ENCODE measurements around the gene KCNH5.

The KCNH5 gene

GRCh38 chr14:62697461-62697860 is 347.8 kb downstream of the KCNH5 start:
- Histone ChIP-seq H3K4me3 (ENCODE audit: low read depth in 1 of 2, low read length in 2 of 2) (no peak overlapping the region), H3K27me3 (ENCODE audit: control insufficient read depth in 1 of 2, insufficient read depth in 2 of 2, low read length in 2 of 2) (no peaks in the 10 kb centered on the region), H3K9ac (ENCODE audit: low read length) (no peak overlapping the region), H3K27ac (ENCODE audit: low read depth, low read length) (no peak overlapping the region), H3K9me3 (ENCODE audit: low read length) (no peaks in the 10 kb centered on the region), H3K36me3 (ENCODE audit: insufficient read depth, low read length) (no peaks in the 10 kb centered on the region), H3K4me1 (ENCODE audit: insufficient read depth, low read length) (no peaks in the 10 kb centered on the region)

- Histone ChIP-seq H3K4me3 (ENCODE audit: low read depth in 1 of 2, low read length in 2 of 2) (no peak overlapping the region), H3K9ac (ENCODE audit: low read length) (no peak overlapping the region), H3K4me1 (ENCODE audit: insufficient read depth, low read length) (no peaks in the 10 kb centered on the region), H3K27ac (ENCODE audit: low read depth, low read length) (no peak overlapping the region), H3K9me3 (ENCODE audit: low read length) (no peaks in the 10 kb centered on the region), H3K36me3 (ENCODE audit: insufficient read depth, low read length) (no peaks in the 10 kb centered on the region), H3K27me3 (ENCODE audit: control insufficient read depth in 1 of 2, insufficient read depth in 2 of 2, low read length in 2 of 2) (no peaks in the 10 kb centered on the region)
Observed at GRCh38 chr14:62696929-62697328, 348.3 kb downstream of the KCNH5 start.

- Histone ChIP-seq H3K9ac (ENCODE audit: low read length) (no peak overlapping the region), H3K27ac (ENCODE audit: low read depth, low read length) (no peak overlapping the region)
Observed at GRCh38 chr14:62696331-62696924, 348.8 kb downstream of the KCNH5 start.

GRCh38 chr14:62694075-62694474 is 351.2 kb downstream of the KCNH5 start:
- H3K9me3 ChIP-seq (ENCODE audit: low read length), result no peaks in the 10 kb centered on the region
- no peak overlapping the region for H3K9ac ChIP-seq (ENCODE audit: low read length)
- H3K36me3 ChIP-seq (ENCODE audit: insufficient read depth, low read length), result no peaks in the 10 kb centered on the region
- no peaks in the 10 kb centered on the region for H3K27me3 ChIP-seq (ENCODE audit: control insufficient read depth in 1 of 2, insufficient read depth in 2 of 2, low read length in 2 of 2)
- H3K4me3 ChIP-seq (ENCODE audit: low read depth in 1 of 2, low read length in 2 of 2), result no peak overlapping the region
- no peaks in the 10 kb centered on the region for H3K4me1 ChIP-seq (ENCODE audit: insufficient read depth, low read length)
- H3K27ac ChIP-seq (ENCODE audit: low read depth, low read length), result no peak overlapping the region

More at GRCh38 chr14:62696331-62696924, 348.8 kb downstream of the KCNH5 start:
- H3K4me3 ChIP-seq (ENCODE audit: low read depth in 1 of 2, low read length in 2 of 2), result no peak overlapping the region
- no peaks in the 10 kb centered on the region for H3K36me3 ChIP-seq (ENCODE audit: insufficient read depth, low read length)
- H3K9me3 ChIP-seq (ENCODE audit: low read length), result no peaks in the 10 kb centered on the region
- no peaks in the 10 kb centered on the region for H3K4me1 ChIP-seq (ENCODE audit: insufficient read depth, low read length)
- H3K27me3 ChIP-seq (ENCODE audit: control insufficient read depth in 1 of 2, insufficient read depth in 2 of 2, low read length in 2 of 2), result no peaks in the 10 kb centered on the region

GRCh38 chr14:62692490-62693106 is 352.7 kb downstream of the KCNH5 start:
- Histone ChIP-seq H3K4me1 (ENCODE audit: insufficient read depth, low read length) (no peaks in the 10 kb centered on the region), H3K4me3 (ENCODE audit: low read depth in 1 of 2, low read length in 2 of 2) (no peak overlapping the region), H3K36me3 (ENCODE audit: insufficient read depth, low read length) (no peaks in the 10 kb centered on the region), H3K9ac (ENCODE audit: low read length) (no peak overlapping the region), H3K9me3 (ENCODE audit: low read length) (no peaks in the 10 kb centered on the region), H3K27me3 (ENCODE audit: control insufficient read depth in 1 of 2, insufficient read depth in 2 of 2, low read length in 2 of 2) (no peaks in the 10 kb centered on the region), H3K27ac (ENCODE audit: low read depth, low read length) (no peak overlapping the region)

- Histone ChIP-seq H3K27ac (ENCODE audit: low read depth, low read length) (no peak overlapping the region), H3K9ac (ENCODE audit: low read length) (no peak overlapping the region), H3K4me1 (ENCODE audit: insufficient read depth, low read length) (no peaks in the 10 kb centered on the region), H3K27me3 (ENCODE audit: control insufficient read depth in 1 of 2, insufficient read depth in 2 of 2, low read length in 2 of 2) (no peaks in the 10 kb centered on the region), H3K4me3 (ENCODE audit: low read depth in 1 of 2, low read length in 2 of 2) (no peak overlapping the region), H3K9me3 (ENCODE audit: low read length) (no peaks in the 10 kb centered on the region), H3K36me3 (ENCODE audit: insufficient read depth, low read length) (no peaks in the 10 kb centered on the region)
Observed at GRCh38 chr14:62691647-62692489, 353.4 kb downstream of the KCNH5 start.

- Histone ChIP-seq H3K27ac (ENCODE audit: low read depth, low read length) (no peak overlapping the region), H3K4me1 (ENCODE audit: insufficient read depth, low read length) (no peaks in the 10 kb centered on the region), H3K36me3 (ENCODE audit: insufficient read depth, low read length) (no peaks in the 10 kb centered on the region), H3K4me3 (ENCODE audit: low read depth in 1 of 2, low read length in 2 of 2) (no peak overlapping the region), H3K9me3 (ENCODE audit: low read length) (no peaks in the 10 kb centered on the region), H3K27me3 (ENCODE audit: control insufficient read depth in 1 of 2, insufficient read depth in 2 of 2, low read length in 2 of 2) (no peaks in the 10 kb centered on the region), H3K9ac (ENCODE audit: low read length) (no peak overlapping the region)
Observed at GRCh38 chr14:62689733-62690132, 355.5 kb downstream of the KCNH5 start.

GRCh38 chr14:62687818-62688217 is 357.4 kb downstream of the KCNH5 start:
- Histone ChIP-seq H3K27ac (ENCODE audit: low read depth, low read length) (no peak overlapping the region), H3K9me3 (ENCODE audit: low read length) (no peaks in the 10 kb centered on the region), H3K36me3 (ENCODE audit: insufficient read depth, low read length) (no peaks in the 10 kb centered on the region), H3K9ac (ENCODE audit: low read length) (no peak overlapping the region), H3K27me3 (ENCODE audit: control insufficient read depth in 1 of 2, insufficient read depth in 2 of 2, low read length in 2 of 2) (no peaks in the 10 kb centered on the region), H3K4me1 (ENCODE audit: insufficient read depth, low read length) (no peaks in the 10 kb centered on the region), H3K4me3 (ENCODE audit: low read depth in 1 of 2, low read length in 2 of 2) (no peak overlapping the region)

GRCh38 chr14:62684376-62684775 is 360.9 kb downstream of the KCNH5 start:
- no peak overlapping the region for H3K4me3 ChIP-seq (ENCODE audit: low read depth in 1 of 2, low read length in 2 of 2)
- no peaks in the 10 kb centered on the region for H3K9me3 ChIP-seq (ENCODE audit: low read length)
- H3K27me3 ChIP-seq (ENCODE audit: control insufficient read depth in 1 of 2, insufficient read depth in 2 of 2, low read length in 2 of 2), result no peaks in the 10 kb centered on the region
- no peaks in the 10 kb centered on the region for H3K4me1 ChIP-seq (ENCODE audit: insufficient read depth, low read length)
- H3K9ac ChIP-seq (ENCODE audit: low read length), result no peak overlapping the region
- H3K27ac ChIP-seq (ENCODE audit: low read depth, low read length), result no peak overlapping the region
- no peaks in the 10 kb centered on the region for H3K36me3 ChIP-seq (ENCODE audit: insufficient read depth, low read length)

GRCh38 chr14:62682208-62682607 is 363.1 kb downstream of the KCNH5 start:
- no peak overlapping the region for H3K9ac ChIP-seq (ENCODE audit: low read length)
- H3K4me1 ChIP-seq (ENCODE audit: insufficient read depth, low read length), result no peaks in the 10 kb centered on the region
- no peaks in the 10 kb centered on the region for H3K36me3 ChIP-seq (ENCODE audit: insufficient read depth, low read length)
- no peak overlapping the region for H3K4me3 ChIP-seq (ENCODE audit: low read depth in 1 of 2, low read length in 2 of 2)
- no peak overlapping the region for H3K27ac ChIP-seq (ENCODE audit: low read depth, low read length)
- no peaks in the 10 kb centered on the region for H3K9me3 ChIP-seq (ENCODE audit: low read length)
- H3K27me3 ChIP-seq (ENCODE audit: control insufficient read depth in 1 of 2, insufficient read depth in 2 of 2, low read length in 2 of 2), result no peaks in the 10 kb centered on the region

GRCh38 chr14:62674563-62675237 is 370.6 kb downstream of the KCNH5 start:
- no peak overlapping the region for H3K4me3 ChIP-seq (ENCODE audit: low read depth in 1 of 2, low read length in 2 of 2)
- no peaks in the 10 kb centered on the region for H3K9me3 ChIP-seq (ENCODE audit: low read length)
- H3K4me1 ChIP-seq (ENCODE audit: insufficient read depth, low read length), result no peaks in the 10 kb centered on the region
- no peak overlapping the region for H3K27ac ChIP-seq (ENCODE audit: low read depth, low read length)
- H3K27me3 ChIP-seq (ENCODE audit: control insufficient read depth in 1 of 2, insufficient read depth in 2 of 2, low read length in 2 of 2), result no peaks in the 10 kb centered on the region
- no peak overlapping the region for H3K9ac ChIP-seq (ENCODE audit: low read length)
- no peaks in the 10 kb centered on the region for H3K36me3 ChIP-seq (ENCODE audit: insufficient read depth, low read length)
